Heart left ventricle (tissue), 16 donors: ENCODE data around the gene ZNF79. TPM values are rescaled to one million over a fixed set of nuclear protein-coding genes. Genes with fewer than 3 reads are reported as not detected.

Experiments used
- ATAC-seq, 4 donors: fragments of 200-7000 bp; cut with Tn5 transposase; one replicate each; pipeline ENCODE4 v1.9.1; 2020 to 2022; ENCODE audit warnings: moderate library complexity in 4 of 4, mild to moderate bottlenecking in 3 of 4, moderate number of reproducible peaks in 1 of 4
- DNase-seq, 5 donors: peaks; one replicate each; pipeline ENCODE4 v3.0.0-alpha.2; 2020
- H3K27ac ChIP-seq, 12 donors: fragments of 200-600 bp; sonication (generic) in 4 of 12; one replicate each; pipeline versions ENCODE4 v1.5.0 to v1.8.0; 2016 to 2022; ENCODE audit warnings: mild to moderate bottlenecking in 2 of 12
- H3K27me3 ChIP-seq, 9 donors: fragments of 200-600 bp; sonication (generic) in 2 of 9; one replicate each; pipeline versions ENCODE4 v1.5.1 to v1.8.0; 2016 to 2022; ENCODE audit warnings: mild to moderate bottlenecking in 3 of 9
- H3K36me3 ChIP-seq, 9 donors: fragments of 200-600 bp; sonication (generic) in 2 of 9; one replicate each; pipeline versions ENCODE4 v1.5.0 to v1.8.0; 2018 to 2022; ENCODE audit warnings: mild to moderate bottlenecking in 2 of 9
- H3K4me1 ChIP-seq, 12 donors: fragments of 200-600 bp; sonication (generic) in 4 of 12; one replicate each; pipeline versions ENCODE4 v1.5.0 to v1.8.0; 2016 to 2022; ENCODE audit warnings: mild to moderate bottlenecking in 3 of 12
- H3K4me3 ChIP-seq, 12 donors: fragments of 200-600 bp; sonication (generic) in 4 of 12; one replicate each; pipeline versions ENCODE4 v1.5.0 to v1.8.0; 2017 to 2022; ENCODE audit warnings: mild to moderate bottlenecking in 9 of 12, moderate library complexity in 4 of 12
- H3K9me3 ChIP-seq, 12 donors: fragments of 200-600 bp; sonication (generic) in 4 of 12; one replicate each; pipeline versions ENCODE4 v1.5.0 to v1.8.0; 2016 to 2022; ENCODE audit warnings: mild to moderate bottlenecking in 1 of 12
- CTCF ChIP-seq, 12 donors: fragments of 200-600 bp; sonication (generic) in 4 of 12; IDR thresholded peaks; one replicate each; pipeline versions ENCODE4 v1.5.0 to v1.8.0; 2018 to 2022; ENCODE audit warnings: antibody characterized with exemption in 12 of 12, mild to moderate bottlenecking in 5 of 12
- POLR2A ChIP-seq, 2 donors: fragments of 450-650 bp; IDR thresholded peaks; one replicate each; pipeline ENCODE4 v1.6.1; 2017; ENCODE audit warnings: antibody characterized with exemption in 2 of 2, mild to moderate bottlenecking in 2 of 2, moderate library complexity in 2 of 2
- WGBS, 4 donors: extraction: QIAGEN DNeasy Blood & Tissue Kit in 2 of 4; methylation state at CpG; one replicate each; pipeline versions ENCODE4 v1.1.5 to v1.1.7; 2013 to 2018; 5-methylcytosine and 5-hydroxymethylcytosine counted together
- intact Hi-C, 10 donors: fragments of 100-400 bp; cut with DNase I; formaldehyde crosslinking; loops; one replicate each; pipeline versions ENCODE4 v1.11.1 to v1.14.2; 2022
- polyA plus RNA-seq, 2 donors: library from polyadenylated mRNA; stranded (reverse); fragments of 200-250 nt; gene quantifications; one replicate each; pipeline ENCODE4 v1.2.3, GENCODE V29; 2013
- total RNA-seq, 9 donors: library from RNA; depleted of rRNA in 2 of 9; stranded (reverse); fragments of >200 nt in 2 of 9; fragmentation: NEBNext Ultra II Directional in 3 of 9; extraction: Animal tissue kit (Norgen Biotek cat#: 25700) in 3 of 9; gene quantifications; one replicate each; pipeline versions ENCODE4 v1.1.0 to v1.2.4, GENCODE V29; 2016 to 2023
- donor health status: ischemic (EF 13 %, LVEDD 7.1; RV severe dilation, severe dysfunction).
- donor health status: healthy with polysubstance abuse.
- donor health status: DM: no; HTN: yes; CAD: no.
- donor health status: DM: no; HTN: no; CAD: no.
- donor health status: ischemic (EF 25% LVEDD 6.9; RV normal size, moderate dysfunction).
- donor health status: ischemic (EF 25% LVEDD 5.7; RV mildly dilated, moderate dysfunction).
- donor health status: healthy.
- donor health status: DM: yes; HTN: yes; CAD: no.
- donor health status: ischemic (EF 35%, LVEDD 5.7; RV mildly dilated, moderate dysfunction).
- donor health status: nonischemic (EF 11% LVEDD 7.7; RV severe dilation, severe dysfunction).
- donor health status: DM: yes; HTN: yes; CAD: no.
- donor health status: PGD.
- donor health status: ischemic (EF 29% LVEDD 5.4; RV normal size, mild dysfunction).
- donor health status: nonischemic (EF 23%, LVEDD 6.1; RV moderate dilation, normal function).

The ZNF79 gene
- total and polyA plus RNA-seq, 11 donors = 3.1 to 7.4 (median 5.6) TPM

DNA sequence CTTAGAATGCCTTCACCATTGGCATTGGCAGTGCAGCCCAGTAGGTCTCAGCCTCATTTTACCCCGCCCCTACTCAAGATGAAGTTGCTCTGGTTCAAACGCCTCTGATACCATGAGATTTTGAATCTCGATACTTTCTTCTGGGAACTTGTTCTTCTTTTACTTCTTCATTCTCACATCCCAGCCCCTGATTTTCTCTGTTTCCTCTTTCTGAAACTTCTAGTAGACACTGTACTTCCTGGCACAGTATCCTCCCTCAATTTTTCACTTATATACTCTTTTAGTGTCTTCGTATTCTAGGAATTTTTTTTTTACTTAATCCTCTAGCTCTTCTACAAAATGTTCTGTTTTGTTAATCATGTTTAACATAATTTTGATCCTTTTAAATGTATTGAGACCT lies 13.1 kb upstream of the ZNF79 start:
- ATAC-seq (peak in 1 of 4 donors; percentile 20), DNase-seq (no peak)
- Histone ChIP-seq H3K36me3 (peaks cover 0 to 13% (median 2%) of the 10 kb centered on the region in 9 donors), H3K4me1 (peaks cover 0 to 17% (median 12%) of the 10 kb centered on the region in 12 donors), H3K27ac (peak overlapping the region in 2 of 12 donors; percentile 8 to 88), H3K9me3 (no peaks in the 10 kb centered on the region), H3K27me3 (no peaks in the 10 kb centered on the region), H3K4me3 (no peak overlapping the region)
- 84 to 89% (median 87%) methylated on average over 4 of the region's 4 CpGs for WGBS, 4 donors
- TF ChIP-seq POLR2A (IDR thresholded peaks at IDR 0.05) (no peak), CTCF (IDR thresholded peaks at IDR 0.05) (no peak)
- intact Hi-C loops = no loop called here

- Histone ChIP-seq H3K9me3 (no peaks in the 10 kb centered on the region), H3K27me3 (no peaks in the 10 kb centered on the region), H3K4me3 (no peak overlapping the region), H3K27ac (peak overlapping the region in 1 of 12 donors; percentile 78), H3K4me1 (peaks cover 0 to 30% (median 0%) of the 10 kb centered on the region in 12 donors), H3K36me3 (peaks cover 0 to 4% (median 0%) of the 10 kb centered on the region in 9 donors)
- ATAC-seq (no peak), DNase-seq (no peak)
- intact Hi-C loops = no loop called here
- TF ChIP-seq CTCF (IDR thresholded peaks at IDR 0.05) (no peak), POLR2A (IDR thresholded peaks at IDR 0.05) (no peak)
- 92 to 96% (median 94%) methylated on average over 4 of the region's 4 CpGs for WGBS, 4 donors
Observed at GRCh38 chr9:127415141-127415540, 9.0 kb upstream of the ZNF79 start.

DNA sequence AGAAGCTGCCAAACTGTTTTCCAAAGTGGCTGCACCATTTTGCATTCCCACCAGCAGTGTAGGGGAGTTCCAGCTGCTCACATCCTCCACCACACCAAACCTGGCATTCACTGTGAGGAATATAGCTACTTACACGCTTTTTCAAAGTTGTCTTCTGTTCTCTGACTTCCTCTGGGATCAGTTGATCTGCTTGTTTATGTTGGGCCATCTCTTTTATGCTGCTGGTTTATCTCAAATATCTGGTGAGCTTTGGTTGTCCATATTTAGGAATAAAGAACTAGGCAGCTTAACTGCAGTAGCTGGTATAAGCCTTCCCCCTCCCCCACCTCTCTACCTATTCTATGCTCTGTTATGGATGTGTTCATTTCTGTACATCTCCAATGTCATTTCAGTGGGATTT lies 8.5 kb upstream of the ZNF79 start:
- WGBS, 4 donors = 81 to 94% (median 92%) methylated on average over 1 of the region's 1 CpG
- H3K27ac ChIP-seq = peak overlapping the region in 1 of 12 donors; percentile 78
- intact Hi-C loops = no loop called here
- peaks cover 0 to 26% (median 0%) of the 10 kb centered on the region in 12 donors for H3K4me1 ChIP-seq
- TF ChIP-seq POLR2A (IDR thresholded peaks at IDR 0.05) (no peak), CTCF (IDR thresholded peaks at IDR 0.05) (no peak)
- H3K4me3 ChIP-seq = no peak overlapping the region
- peaks cover 0 to 4% (median 0%) of the 10 kb centered on the region in 9 donors for H3K36me3 ChIP-seq
- ATAC-seq (no peak), DNase-seq (no peak)
- H3K9me3 ChIP-seq = no peaks in the 10 kb centered on the region
- H3K27me3 ChIP-seq = no peaks in the 10 kb centered on the region

GRCh38 chr9:127417131-127418036 lies 6.8 kb upstream of the ZNF79 start:
- TF ChIP-seq POLR2A (IDR thresholded peaks at IDR 0.05) = no peak
- TF ChIP-seq CTCF (IDR thresholded peaks at IDR 0.05) = no peak

More at GRCh38 chr9:127417131-127418036, 6.8 kb upstream of the ZNF79 start:
- Histone ChIP-seq H3K4me3 (no peak overlapping the region), H3K4me1 (peaks cover 0 to 23% (median 2%) of the 10 kb centered on the region in 12 donors), H3K27me3 (no peaks in the 10 kb centered on the region), H3K36me3 (peaks cover 0 to 4% (median 0%) of the 10 kb centered on the region in 9 donors), H3K9me3 (no peaks in the 10 kb centered on the region), H3K27ac (peak overlapping the region in 1 of 12 donors; percentile 78)
- intact Hi-C loops = no loop called here
- WGBS, 4 donors = 82 to 86% (median 84%) methylated on average over 12 to 15 of the region's 15 CpGs
- ATAC-seq (peak in 2 of 4 donors; percentile 17 to 25), DNase-seq (no peak)
